SU-DHL-6 (cell line): ENCODE measurements around the gene CDC25A.

Source experiments
- H2AFZ ChIP-seq: fragments of 200-600 bp; sonication (generic); 2 replicates; pipeline ENCODE4 v1.6.1; 2014; ENCODE audit warnings: low read depth, mild to moderate bottlenecking, moderate library complexity, mixed read lengths, antibody characterized with exemption, low read length; ENCODE audit not compliant: severe bottlenecking
- H3F3A ChIP-seq: fragments of 200-600 bp; shearing (Covaris generic); 2 replicates; pipeline ENCODE4 v1.6.0; 2016; ENCODE audit warnings: antibody characterized with exemption, mild to moderate bottlenecking; ENCODE audit not compliant: insufficient read depth
- H3K27ac ChIP-seq: fragments of 200-600 bp; sonication (generic); 2 replicates; pipeline ENCODE4 v1.5.1; 2016; ENCODE audit warnings: low read depth, mild to moderate bottlenecking, low read length, moderate library complexity, mixed read lengths
- H3K27me3 ChIP-seq: fragments of 200-600 bp; sonication (generic), shearing (Covaris generic); 2 replicates; pipeline ENCODE4 v1.6.0; 2014; ENCODE audit warnings: mild to moderate bottlenecking, low read length
- H3K36me3 ChIP-seq: fragments of 200-600 bp; sonication (generic); 2 replicates; pipeline ENCODE4 v1.6.1; 2014; ENCODE audit warnings: mild to moderate bottlenecking, low read length, mixed read lengths
- H3K4me2 ChIP-seq: fragments of 300-600, 200-600 bp; shearing (Covaris generic), sonication (generic); 2 replicates; pipeline ENCODE4 v1.6.0; 2014; ENCODE audit warnings: low read length, low read depth, mild to moderate bottlenecking; ENCODE audit not compliant: poor library complexity, severe bottlenecking
- H3K4me3 ChIP-seq: fragments of 200-600 bp; sonication (generic); 2 replicates; pipeline ENCODE4 v1.5.1; 2014; ENCODE audit warnings: antibody characterized with exemption, low read length, mild to moderate bottlenecking, mixed read lengths; ENCODE audit not compliant: insufficient read depth, poor library complexity, severe bottlenecking
- H3K79me2 ChIP-seq: fragments of 200-600 bp; sonication (generic); 2 replicates; pipeline ENCODE4 v1.6.1; 2014; ENCODE audit warnings: mild to moderate bottlenecking, low read length, moderate library complexity; ENCODE audit not compliant: insufficient read depth
- H3K9ac ChIP-seq: fragments of 200-600 bp; sonication (generic); 2 replicates; pipeline ENCODE4 v1.7.0; 2014; ENCODE audit warnings: mild to moderate bottlenecking, low read length
- H3K9me2 ChIP-seq: fragments of 200-600 bp; sonication (generic); replicated peaks from 2 replicates; pipeline ENCODE4 v1.6.1; 2014; ENCODE audit warnings: low read length; ENCODE audit not compliant: insufficient read depth
- H3K9me3 ChIP-seq: fragments of 200-600 bp; sonication (generic); 2 replicates; pipeline ENCODE4 v1.6.1; 2014; ENCODE audit warnings: low read length, mixed read lengths; ENCODE audit not compliant: insufficient read depth
- H4K20me1 ChIP-seq: fragments of 200-600 bp; sonication (generic); 2 replicates; pipeline ENCODE4 v1.6.1; 2014; ENCODE audit warnings: low read depth, mild to moderate bottlenecking, antibody characterized with exemption, low read length, moderate library complexity, mixed read lengths
- EZH2phosphoT487 ChIP-seq: fragments of 200-600 bp; sonication (generic), shearing (Covaris generic); conservative IDR thresholded peaks from 2 replicates; pipeline ENCODE4 v1.6.1; 2018; ENCODE audit warnings: mild to moderate bottlenecking, antibody characterized with exemption, low read length, moderate library complexity, mixed read lengths
- TF ChIP-seq, protein P1 (sequence below): fragments of 200-600 bp; sonication (generic); IDR thresholded peaks from one replicate; pipeline ENCODE4 v1.5.1; 2017; ENCODE audit warnings: antibody characterized with exemption, mild to moderate bottlenecking, low read length, moderate library complexity; ENCODE audit not compliant: insufficient read depth, poor library complexity, severe bottlenecking

Gene CDC25A

DNA sequence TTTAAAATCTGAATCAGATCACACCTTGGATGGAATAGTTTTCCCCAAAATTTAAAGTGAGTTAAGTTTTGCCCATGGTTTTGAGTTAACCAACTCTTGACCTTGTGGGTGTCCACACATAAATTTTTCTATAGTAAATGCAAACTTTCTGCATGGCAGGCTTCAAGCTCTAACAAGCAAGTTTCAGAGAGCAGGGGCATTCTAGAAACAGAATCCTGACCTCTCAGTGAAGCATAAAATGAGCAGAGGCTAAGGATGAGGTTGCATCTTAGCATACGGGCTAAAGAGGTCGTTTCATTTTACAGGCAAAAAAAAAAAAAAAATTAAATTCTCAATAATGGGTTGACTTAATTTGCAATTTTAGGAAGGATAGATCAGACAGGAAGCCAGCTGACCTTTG lies 32.1 kb downstream of the CDC25A start:
- Histone ChIP-seq H3K36me3 (peaks cover 16% of the 10 kb centered on the region), H3K9me2 (no peaks in the 10 kb centered on the region), H3K4me2 (no peak overlapping the region), H2AFZ (no peak overlapping the region), H3K9me3 (no peaks in the 10 kb centered on the region), H3K4me3 (no peak overlapping the region), H3K27ac (no peak overlapping the region), H3K79me2 (no peaks in the 10 kb centered on the region), H4K20me1 (no peaks in the 10 kb centered on the region), H3K9ac (no peak overlapping the region), H3F3A (peaks cover 19% of the 10 kb centered on the region), H3K27me3 (no peaks in the 10 kb centered on the region)
- TF ChIP-seq, protein P1, sequence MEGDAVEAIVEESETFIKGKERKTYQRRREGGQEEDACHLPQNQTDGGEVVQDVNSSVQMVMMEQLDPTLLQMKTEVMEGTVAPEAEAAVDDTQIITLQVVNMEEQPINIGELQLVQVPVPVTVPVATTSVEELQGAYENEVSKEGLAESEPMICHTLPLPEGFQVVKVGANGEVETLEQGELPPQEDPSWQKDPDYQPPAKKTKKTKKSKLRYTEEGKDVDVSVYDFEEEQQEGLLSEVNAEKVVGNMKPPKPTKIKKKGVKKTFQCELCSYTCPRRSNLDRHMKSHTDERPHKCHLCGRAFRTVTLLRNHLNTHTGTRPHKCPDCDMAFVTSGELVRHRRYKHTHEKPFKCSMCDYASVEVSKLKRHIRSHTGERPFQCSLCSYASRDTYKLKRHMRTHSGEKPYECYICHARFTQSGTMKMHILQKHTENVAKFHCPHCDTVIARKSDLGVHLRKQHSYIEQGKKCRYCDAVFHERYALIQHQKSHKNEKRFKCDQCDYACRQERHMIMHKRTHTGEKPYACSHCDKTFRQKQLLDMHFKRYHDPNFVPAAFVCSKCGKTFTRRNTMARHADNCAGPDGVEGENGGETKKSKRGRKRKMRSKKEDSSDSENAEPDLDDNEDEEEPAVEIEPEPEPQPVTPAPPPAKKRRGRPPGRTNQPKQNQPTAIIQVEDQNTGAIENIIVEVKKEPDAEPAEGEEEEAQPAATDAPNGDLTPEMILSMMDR, result no peak
- TF ChIP-seq EZH2phosphoT487, result no peak

DNA sequence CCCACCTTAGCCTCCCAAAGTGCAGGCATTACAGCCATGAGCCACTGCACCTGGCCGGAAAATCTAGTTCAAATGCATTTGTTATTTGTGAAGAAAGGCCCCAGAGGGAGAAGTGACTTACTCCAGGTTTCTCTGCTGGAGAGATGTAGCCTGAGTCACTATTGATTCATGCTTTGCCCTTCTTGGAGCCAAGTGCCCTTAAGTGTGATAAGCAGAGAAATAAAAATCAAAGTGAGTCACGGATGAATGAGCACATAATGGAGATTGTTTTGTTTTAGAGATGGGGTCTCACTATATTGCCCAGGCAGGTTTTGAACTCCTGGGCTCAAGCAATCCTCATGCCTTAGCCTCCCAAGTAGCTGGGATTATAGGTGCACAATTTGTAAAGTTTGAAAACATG lies 33.1 kb downstream of the CDC25A start:
- no peak for TF ChIP-seq EZH2phosphoT487
- TF ChIP-seq, protein P1, result no peak
- no peak overlapping the region for H2AFZ ChIP-seq
- H3K9me3 ChIP-seq, result no peaks in the 10 kb centered on the region
- no peak overlapping the region for H3K4me2 ChIP-seq
- no peaks in the 10 kb centered on the region for H3K79me2 ChIP-seq
- no peaks in the 10 kb centered on the region for H4K20me1 ChIP-seq
- H3K4me3 ChIP-seq, result no peak overlapping the region
- H3K27ac ChIP-seq, result no peak overlapping the region
- no peaks in the 10 kb centered on the region for H3K9me2 ChIP-seq
- H3K9ac ChIP-seq, result no peak overlapping the region
- peaks cover 13% of the 10 kb centered on the region for H3K36me3 ChIP-seq
- H3F3A ChIP-seq, result peaks cover 19% of the 10 kb centered on the region
- no peaks in the 10 kb centered on the region for H3K27me3 ChIP-seq

DNA sequence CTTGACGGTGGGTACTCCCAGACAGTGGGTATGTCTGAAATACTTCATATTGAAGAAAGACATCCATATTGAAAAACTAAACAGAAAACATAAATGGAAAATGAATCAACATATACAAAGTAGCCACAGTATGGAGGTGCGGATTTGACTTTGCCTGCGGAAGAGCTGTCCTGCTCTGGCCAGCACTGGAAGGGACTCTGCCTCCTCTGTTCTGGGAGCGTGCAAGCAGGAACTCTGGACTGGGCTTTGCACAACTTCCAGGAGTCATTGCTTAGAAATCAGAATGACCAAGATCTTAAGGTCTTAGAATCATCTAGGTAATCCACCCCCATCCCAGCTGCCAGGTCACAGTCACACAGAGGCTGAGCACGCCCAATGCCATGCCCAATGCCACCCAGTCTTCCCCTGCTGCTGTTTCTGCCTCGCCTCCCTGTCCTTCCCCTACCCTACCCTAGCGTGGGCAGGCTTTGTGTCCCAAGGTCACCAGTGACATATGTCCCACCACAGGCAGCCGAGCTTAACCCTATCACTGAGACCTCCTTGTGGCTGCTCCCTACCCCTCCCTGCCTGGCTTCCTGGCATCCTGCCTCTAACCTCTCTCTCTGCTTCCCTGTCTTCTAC lies 36.3 kb downstream of the CDC25A start:
- H3K9me2 ChIP-seq, result no peaks in the 10 kb centered on the region
- H3K4me3 ChIP-seq, result no peak overlapping the region
- H3K79me2 ChIP-seq, result no peaks in the 10 kb centered on the region
- H3K27ac ChIP-seq, result no peak overlapping the region
- no peak overlapping the region for H3K4me2 ChIP-seq
- no peaks in the 10 kb centered on the region for H3K27me3 ChIP-seq
- no peaks in the 10 kb centered on the region for H3K36me3 ChIP-seq
- H2AFZ ChIP-seq, result no peak overlapping the region
- H3F3A ChIP-seq, result peaks cover 7% of the 10 kb centered on the region; the same call in 1 of the 2 replicates
- TF ChIP-seq, protein P1, result no peak
- TF ChIP-seq EZH2phosphoT487, result no peak
- H4K20me1 ChIP-seq, result no peaks in the 10 kb centered on the region
- H3K9ac ChIP-seq, result no peak overlapping the region
- no peaks in the 10 kb centered on the region for H3K9me3 ChIP-seq
